K562 (cell line): ENCODE results near the gene RPLP2. TPM values are rescaled to one million over a fixed set of nuclear protein-coding genes. Genes with fewer than 3 reads are reported as not detected.

Source experiments
- ATF4 ChIP-seq: fragments of 450-650 bp; formaldehyde crosslinking; IDR thresholded peaks from 2 replicates; pipeline ENCODE4 v1.4.0; 2022; ENCODE audit warnings: mild to moderate bottlenecking, moderate library complexity
- BRD4 ChIP-seq: fragments of 200-600 bp; sonication (generic); IDR thresholded peaks from 2 replicates; pipeline ENCODE4 v1.6.1; 2017; ENCODE audit warnings: inconsistent platforms
- CREBBP ChIP-seq: IDR thresholded peaks from one replicate; pipeline ENCODE4 v1.6.1; 2012; ENCODE audit warnings: low read depth, mild to moderate bottlenecking, control low read depth, inconsistent platforms, low read length
- CSDE1 ChIP-seq, 2 experiments: fragments of 450-650 bp; IDR thresholded peaks; 2 replicates each; pipeline ENCODE4 v1.6.1; 2016; ENCODE audit warnings: mild to moderate bottlenecking in 1 of 2
- GATAD2A ChIP-seq: fragments of 450-650 bp; IDR thresholded peaks from 2 replicates; pipeline ENCODE4 v1.6.1; 2017
- HDAC6 ChIP-seq: IDR thresholded peaks from 2 replicates; pipeline ENCODE4 v1.6.1; 2012; ENCODE audit warnings: low read depth, mild to moderate bottlenecking, control low read depth, inconsistent platforms, low read length, moderate library complexity
- HNRNPL ChIP-seq: fragments of 200-400 bp; formaldehyde crosslinking; IDR thresholded peaks from 2 replicates; pipeline ENCODE4 v1.6.1; 2017; ENCODE audit warnings: low read depth, mild to moderate bottlenecking, low read length
- KDM5B ChIP-seq: fragments of 200-600 bp; sonication (generic); IDR thresholded peaks from 2 replicates; pipeline ENCODE4 v1.6.1; 2012; ENCODE audit warnings: low read depth, mild to moderate bottlenecking, moderate library complexity, low read length, control low read depth, inconsistent platforms; ENCODE audit not compliant: insufficient replicate concordance
- MNT ChIP-seq, 2 experiments: fragments of 450-650 bp; conservative IDR thresholded peaks; 2 replicates each; pipeline ENCODE4 v1.6.1; 2017; ENCODE audit warnings: mild to moderate bottlenecking in 2 of 2, moderate library complexity in 2 of 2
- NCOA6 ChIP-seq: fragments of 450-650 bp; IDR thresholded peaks from 2 replicates; pipeline ENCODE4 v1.6.1; 2017; ENCODE audit warnings: mild to moderate bottlenecking
- NR2F6 ChIP-seq: fragments of 450-650 bp; formaldehyde crosslinking; IDR thresholded peaks from 2 replicates; pipeline ENCODE4 v1.4.0; 2020; ENCODE audit warnings: mild to moderate bottlenecking
- POLR2H ChIP-seq: IDR thresholded peaks from 2 replicates; pipeline ENCODE4 v1.6.1; 2016; ENCODE audit warnings: missing genetic modification characterization, low read depth, mild to moderate bottlenecking, control low read depth, missing compliant biosample characterization, moderate library complexity
- RBFOX2 ChIP-seq: fragments of 200-400 bp; formaldehyde crosslinking; IDR thresholded peaks from 2 replicates; pipeline ENCODE4 v1.6.1; 2017; ENCODE audit warnings: low read depth, mild to moderate bottlenecking, low read length, moderate library complexity
- RBM39 ChIP-seq: fragments of 200-400 bp; formaldehyde crosslinking; optimal IDR thresholded peaks from 2 replicates; pipeline ENCODE3; 2018; ENCODE audit warnings: low read depth, low read length
- SPI1 ChIP-seq: IDR thresholded peaks from 2 replicates; pipeline ENCODE4 v1.6.1; 2011; ENCODE audit warnings: low read depth, low read length, control low read depth, borderline replicate concordance
- ZBED1 ChIP-seq: IDR thresholded peaks from 2 replicates; pipeline ENCODE4 v1.6.1; 2014
- ZNF239 ChIP-seq: fragments of 250-450 bp; sonication (Bioruptor Pico); IDR thresholded peaks from 2 replicates; pipeline ENCODE4 v1.4.0; 2020; ENCODE audit warnings: mild to moderate bottlenecking
- ZNF24 ChIP-seq: fragments of 450-650 bp; IDR thresholded peaks from 2 replicates; pipeline ENCODE4 v1.6.1; 2016
- ZNF699 ChIP-seq: fragments of 250-450 bp; sonication (Bioruptor Pico); IDR thresholded peaks from 2 replicates; pipeline ENCODE4 v1.8.0; 2021; ENCODE audit warnings: mild to moderate bottlenecking, moderate library complexity; ENCODE audit not compliant: insufficient replicate concordance
- polyA plus RNA-seq, 8 experiments: library from polyadenylated mRNA; depleted of rRNA in 4 of 8; stranded (reverse) in 5 of 8; unstranded in 3 of 8; fragments of >200 nt; fragmentation: Nextera tagmentation in 2 of 8; fragmentation: Illumina TruSeq in 1 of 8; extraction: Ambion mirVana in 2 of 8; extraction: Trizol in 1 of 8; gene quantifications; 2 replicates each; pipeline versions ENCODE4 v1.2.1 to v1.2.3, GENCODE V29; 2011 to 2014; ENCODE audit warnings: inconsistent platforms in 1 of 8, missing spikeins in 1 of 8
- total RNA-seq, 7 experiments: library from RNA; depleted of rRNA in 6 of 7; stranded (reverse); fragments of >200 nt in 6 of 7; fragmentation: Illumina TruSeq in 2 of 7; extraction: Trizol in 2 of 7; gene quantifications; 2 replicates each; pipeline versions ENCODE4 v1.2.1 to v1.2.3, GENCODE V29; 2011 to 2021; ENCODE audit warnings: low replicate concordance in 1 of 7
- TF ChIP-seq, protein P1 (sequence below): fragments of 450-650 bp; IDR thresholded peaks from 2 replicates; pipeline ENCODE4 v1.6.1; 2016; ENCODE audit warnings: borderline replicate concordance
- TF ChIP-seq, protein P2 (sequence below): fragments of 450-650 bp; IDR thresholded peaks from one replicate; pipeline ENCODE4 v1.6.1; 2018; ENCODE audit warnings: mild to moderate bottlenecking, moderate library complexity; ENCODE audit not compliant: partially characterized antibody
- TF ChIP-seq, protein P3 (sequence below), 2 experiments: fragments of 450-650 bp in 1 of 2; sonication (generic) in 1 of 2; formaldehyde crosslinking in 1 of 2; IDR thresholded peaks in 1 of 2; conservative IDR thresholded peaks in 1 of 2; 2 replicates each; pipeline versions ENCODE4 v1.6.1 to v1.8.1; 2016 to 2023; ENCODE audit warnings: mild to moderate bottlenecking in 2 of 2, moderate library complexity in 2 of 2, inconsistent platforms in 1 of 2, missing genetic modification reagents in 1 of 2

Gene RPLP2
- total and polyA plus RNA-seq, 9 of the 15 experiments (the other 6 are each of a cell fraction or from before 2014, with no cell fraction given): 528 to 3,807 (median 1,633) TPM

DNA sequence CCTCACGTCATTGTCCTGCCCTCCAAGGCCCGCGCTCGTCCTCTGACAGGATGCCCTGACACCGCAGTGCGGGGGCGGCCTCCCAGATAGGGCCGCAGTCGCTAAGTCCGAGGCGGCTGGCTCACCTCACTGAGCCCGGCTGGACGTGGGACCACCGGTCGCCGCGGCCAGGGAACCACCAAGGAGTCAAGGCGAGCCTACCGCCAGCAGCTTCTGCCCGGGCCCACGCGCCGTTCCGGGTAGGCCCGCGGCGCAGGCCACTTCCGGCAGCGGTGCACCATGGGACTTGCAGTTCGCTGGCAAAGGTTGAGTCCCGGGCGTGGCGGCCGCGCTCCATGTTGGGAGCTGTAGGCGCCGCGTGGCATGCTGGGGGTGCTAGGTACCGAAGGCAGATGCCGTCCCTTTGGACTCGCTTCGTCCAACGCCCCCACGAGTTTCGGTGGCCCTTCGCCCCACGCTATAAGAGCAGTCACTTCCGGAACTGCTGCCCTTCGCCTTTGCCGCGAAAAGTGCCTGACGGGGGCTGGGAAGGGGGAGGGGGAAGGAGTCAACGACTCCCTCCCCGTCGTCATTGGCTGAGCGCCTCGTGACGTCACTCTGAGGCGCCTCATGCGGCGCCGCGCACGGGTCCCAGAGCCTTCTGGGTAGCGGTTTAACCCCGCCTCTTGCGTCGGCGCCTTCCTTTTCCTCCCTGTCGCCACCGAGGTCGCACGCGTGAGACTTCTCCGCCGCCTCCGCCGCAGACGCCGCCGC lies at the start of gene RPLP2 (continued):
- peak; percentile 90 for TF ChIP-seq HNRNPL
- TF ChIP-seq, protein P1, sequence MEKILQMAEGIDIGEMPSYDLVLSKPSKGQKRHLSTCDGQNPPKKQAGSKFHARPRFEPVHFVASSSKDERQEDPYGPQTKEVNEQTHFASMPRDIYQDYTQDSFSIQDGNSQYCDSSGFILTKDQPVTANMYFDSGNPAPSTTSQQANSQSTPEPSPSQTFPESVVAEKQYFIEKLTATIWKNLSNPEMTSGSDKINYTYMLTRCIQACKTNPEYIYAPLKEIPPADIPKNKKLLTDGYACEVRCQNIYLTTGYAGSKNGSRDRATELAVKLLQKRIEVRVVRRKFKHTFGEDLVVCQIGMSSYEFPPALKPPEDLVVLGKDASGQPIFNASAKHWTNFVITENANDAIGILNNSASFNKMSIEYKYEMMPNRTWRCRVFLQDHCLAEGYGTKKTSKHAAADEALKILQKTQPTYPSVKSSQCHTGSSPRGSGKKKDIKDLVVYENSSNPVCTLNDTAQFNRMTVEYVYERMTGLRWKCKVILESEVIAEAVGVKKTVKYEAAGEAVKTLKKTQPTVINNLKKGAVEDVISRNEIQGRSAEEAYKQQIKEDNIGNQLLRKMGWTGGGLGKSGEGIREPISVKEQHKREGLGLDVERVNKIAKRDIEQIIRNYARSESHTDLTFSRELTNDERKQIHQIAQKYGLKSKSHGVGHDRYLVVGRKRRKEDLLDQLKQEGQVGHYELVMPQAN: peak; percentile 96
- TF ChIP-seq ZNF699 (CRISPR knock-in tag): no peak
- no peak for TF ChIP-seq CREBBP
- TF ChIP-seq RBFOX2: peak; percentile 96
- TF ChIP-seq, protein P2, sequence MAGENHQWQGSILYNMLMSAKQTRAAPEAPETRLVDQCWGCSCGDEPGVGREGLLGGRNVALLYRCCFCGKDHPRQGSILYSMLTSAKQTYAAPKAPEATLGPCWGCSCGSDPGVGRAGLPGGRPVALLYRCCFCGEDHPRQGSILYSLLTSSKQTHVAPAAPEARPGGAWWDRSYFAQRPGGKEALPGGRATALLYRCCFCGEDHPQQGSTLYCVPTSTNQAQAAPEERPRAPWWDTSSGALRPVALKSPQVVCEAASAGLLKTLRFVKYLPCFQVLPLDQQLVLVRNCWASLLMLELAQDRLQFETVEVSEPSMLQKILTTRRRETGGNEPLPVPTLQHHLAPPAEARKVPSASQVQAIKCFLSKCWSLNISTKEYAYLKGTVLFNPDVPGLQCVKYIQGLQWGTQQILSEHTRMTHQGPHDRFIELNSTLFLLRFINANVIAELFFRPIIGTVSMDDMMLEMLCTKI: no peak
- no peak for TF ChIP-seq NR2F6 (CRISPR knock-in tag)
- peak; percentile 43 for TF ChIP-seq SPI1
- TF ChIP-seq RBM39: peak; percentile 25
- peak in 1 of 2 experiments; percentile 91; a peak in 2 of 4 replicates for TF ChIP-seq CSDE1 (IDR thresholded peaks at IDR 0.05)
- no peak for TF ChIP-seq HDAC6
- TF ChIP-seq BRD4: no peak
- TF ChIP-seq NCOA6: no peak
- TF ChIP-seq ZNF24: 0 out of 2 replicates have a peak, but pooled peaks have one; percentile 14
- peak; percentile 78 for TF ChIP-seq POLR2H
- TF ChIP-seq ATF4 (CRISPR knock-in tag): no peak
- TF ChIP-seq, protein P3, sequence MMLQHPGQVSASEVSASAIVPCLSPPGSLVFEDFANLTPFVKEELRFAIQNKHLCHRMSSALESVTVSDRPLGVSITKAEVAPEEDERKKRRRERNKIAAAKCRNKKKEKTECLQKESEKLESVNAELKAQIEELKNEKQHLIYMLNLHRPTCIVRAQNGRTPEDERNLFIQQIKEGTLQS (IDR thresholded peaks at IDR 0.05): peak; percentile 94
- TF ChIP-seq, protein P3 (CRISPR knock-in tag; conservative IDR thresholded peaks at IDR 0.05): 0 out of 2 replicates have a peak, but pooled peaks have one; percentile 18
- TF ChIP-seq ZNF239 (CRISPR knock-in tag): no peak
- TF ChIP-seq KDM5B: no peak
- TF ChIP-seq MNT (conservative IDR thresholded peaks at IDR 0.05): peak; percentile 97 to 98
- no peak for TF ChIP-seq GATAD2A
- peak; percentile 67; the same call in 1 of the 2 replicates for TF ChIP-seq ZBED1
